ENCODE measurements around the gene ATP5MC2.

GRCh38 chr12:53617700-53618099 is 58.2 kb downstream of the ATP5MC2 start:
- no peak for TF ChIP-seq CTCF (IDR thresholded peaks at IDR 0.05; ENCODE audit: low read depth, low read length)
- TF ChIP-seq EZH2phosphoT487 (IDR thresholded peaks at IDR 0.05; ENCODE audit: low read depth): no peak
